ENCODE data around the gene SMPD3.
A peak's percentile ranks its signal among the peaks of the same experiment; 100 is the strongest.

Gene SMPD3

DNA sequence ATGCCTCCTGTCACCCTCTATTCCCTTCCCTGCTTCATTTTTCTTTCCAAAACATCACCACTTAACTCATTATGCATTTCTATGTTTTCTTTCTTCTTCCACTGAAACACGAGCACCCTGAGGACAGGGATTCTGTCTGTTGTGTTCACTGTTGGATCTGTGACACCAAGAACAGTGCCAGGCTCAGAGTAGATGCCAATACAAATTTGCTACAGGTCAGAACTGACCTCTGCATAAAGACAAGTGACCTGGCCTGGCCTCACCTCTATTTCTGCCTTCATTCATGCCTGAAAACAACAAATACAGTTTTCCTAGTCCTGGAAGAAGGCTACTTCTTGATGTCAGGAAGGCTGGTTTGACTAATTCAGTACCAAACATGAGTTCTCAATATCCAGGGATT lies 45.1 kb downstream of the SMPD3 start:
- DNase-seq, result no peak

DNA sequence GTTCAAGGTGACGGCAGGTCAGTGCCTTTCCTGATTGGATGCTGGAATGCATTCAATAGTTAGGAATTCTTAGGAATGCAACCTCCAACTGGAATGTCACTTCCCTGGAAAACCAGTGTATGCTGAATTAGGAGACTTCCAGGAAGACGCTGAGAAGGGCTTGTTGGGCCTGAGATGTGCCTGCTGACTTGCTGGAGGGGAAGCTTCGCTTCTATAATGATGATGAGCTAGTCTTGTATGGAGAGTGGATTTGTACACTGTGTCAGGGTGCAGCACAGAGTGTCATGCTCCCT lies 45.6 kb downstream of the SMPD3 start:
- peak; percentile 29 for DNase-seq

DNA sequence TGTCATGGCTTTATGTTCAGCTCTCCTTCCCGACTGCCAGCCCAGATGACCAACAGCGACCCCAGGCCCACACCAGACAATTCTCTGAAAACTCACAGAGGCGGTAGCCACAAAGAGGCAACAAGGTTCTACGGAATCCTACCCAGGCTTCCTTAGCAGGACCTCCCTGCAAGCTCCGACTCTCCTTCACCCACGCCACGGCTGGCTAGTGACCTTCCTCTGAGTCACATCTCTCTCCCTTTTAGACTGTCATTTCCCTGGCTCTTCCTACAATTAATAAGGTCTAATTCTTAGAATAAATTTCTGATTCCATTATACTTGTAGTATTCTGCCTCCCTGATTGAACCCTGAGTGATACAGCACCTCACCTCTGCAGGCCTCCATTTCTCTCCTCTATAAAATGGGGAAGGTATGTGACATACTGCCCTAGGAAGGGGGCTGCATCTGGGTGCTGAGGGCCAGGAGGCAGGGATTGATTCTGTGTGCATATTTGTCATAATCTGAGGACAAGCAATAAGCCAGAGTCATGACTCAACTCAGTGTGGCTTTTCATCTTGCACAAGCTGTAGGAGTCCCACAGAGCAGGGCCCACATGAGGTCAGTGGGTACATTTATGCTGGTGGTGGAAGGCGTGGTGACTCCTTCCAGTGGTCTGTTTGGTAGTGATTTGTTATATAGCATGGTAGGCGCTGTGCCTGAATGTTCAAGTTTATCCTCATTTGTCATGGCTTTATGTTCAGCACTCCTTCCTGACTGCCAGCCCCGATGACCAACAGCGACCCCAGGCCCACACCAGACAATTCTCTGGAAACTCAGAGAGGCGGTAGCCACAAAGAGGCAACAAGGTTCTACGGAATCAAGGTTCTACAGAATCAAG lies 46.2 kb downstream of the SMPD3 start:
- peak; percentile 80 for DNase-seq

DNA sequence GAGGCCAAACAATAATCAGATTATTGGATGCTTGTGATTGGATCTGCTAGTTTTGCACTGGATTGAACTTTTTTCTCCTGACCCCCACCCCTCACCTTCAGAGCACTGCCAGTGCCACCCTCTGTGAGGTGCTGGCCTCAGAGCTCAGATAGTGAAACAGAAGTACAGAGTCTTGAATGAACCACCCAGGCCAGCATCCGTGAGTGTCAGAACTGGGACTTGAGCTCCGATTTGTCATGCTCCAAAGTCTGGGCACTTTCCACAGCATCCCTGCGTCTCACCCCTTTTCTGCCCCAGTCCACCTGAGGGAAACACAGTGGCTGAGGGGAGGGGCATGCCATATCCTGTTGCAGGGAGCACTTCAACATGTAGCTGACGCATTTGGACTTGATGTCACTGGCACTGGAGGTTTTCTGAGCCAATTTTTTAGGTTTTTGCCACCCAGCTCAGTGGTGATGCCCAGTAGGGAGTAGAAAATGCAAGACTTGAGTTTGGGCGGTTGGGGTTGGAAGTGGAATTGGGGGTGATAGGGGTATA lies 47.3 kb downstream of the SMPD3 start:
- no peak for DNase-seq

DNA sequence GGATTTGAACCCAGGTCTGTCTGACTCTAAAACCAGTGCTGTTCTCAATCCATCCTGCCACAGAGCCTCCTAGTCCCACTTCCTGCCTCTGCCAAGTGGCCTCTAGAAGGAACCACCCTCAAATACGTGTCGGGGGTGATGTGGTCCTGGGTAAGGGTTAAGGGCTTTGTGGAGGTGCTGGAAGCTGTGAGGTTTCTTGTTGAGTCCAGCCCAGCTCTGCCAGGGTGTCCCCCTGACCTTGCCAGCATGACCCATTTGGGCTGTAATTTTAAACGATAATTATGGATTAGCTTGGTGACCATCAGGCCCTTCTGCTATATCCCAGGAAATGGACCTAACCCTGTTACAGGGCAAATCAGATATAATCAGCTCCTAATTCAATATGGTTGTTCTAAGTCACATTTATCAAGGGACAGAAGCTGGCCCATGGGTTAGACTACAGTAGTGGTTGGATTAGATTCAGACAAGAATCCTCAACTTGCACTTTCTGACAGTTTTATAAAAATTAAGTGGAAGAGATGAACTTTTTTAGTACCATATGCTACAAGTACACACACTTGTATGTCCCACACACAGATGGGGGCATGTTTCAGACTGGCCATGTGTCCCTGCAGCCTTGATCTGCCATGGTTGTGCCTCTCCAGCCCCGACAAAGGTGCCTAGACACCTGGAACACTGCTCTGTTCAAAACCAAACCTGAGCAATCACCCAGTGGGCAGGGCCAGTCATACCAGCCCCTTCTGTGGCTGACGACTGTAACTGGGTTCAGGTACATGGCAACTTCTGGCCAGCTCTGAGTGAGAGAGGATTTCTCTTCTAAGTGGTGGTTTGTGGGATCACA lies 48.0 kb downstream of the SMPD3 start:
- DNase-seq, result no peak

DNA sequence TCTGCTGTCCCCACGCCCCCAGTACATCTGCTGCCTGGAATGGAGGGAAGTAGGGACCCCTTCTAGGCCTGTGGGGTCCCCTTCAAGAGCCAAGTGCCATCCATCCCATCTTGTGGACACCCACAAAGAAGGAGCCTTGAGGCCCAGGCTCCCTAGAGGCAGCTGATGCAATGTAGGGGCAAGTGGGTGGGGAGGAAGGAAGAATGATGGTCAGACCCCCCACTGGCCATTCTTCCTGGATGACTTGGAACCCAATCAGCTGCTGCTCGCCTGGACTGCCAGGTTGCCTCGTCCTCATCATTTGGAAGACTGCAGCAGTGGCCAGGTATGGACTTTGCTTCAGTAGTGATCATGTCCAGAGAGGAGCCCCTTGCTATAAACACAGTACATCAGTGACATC lies 48.9 kb downstream of the SMPD3 start:
- DNase-seq, result peak; percentile 42

DNA sequence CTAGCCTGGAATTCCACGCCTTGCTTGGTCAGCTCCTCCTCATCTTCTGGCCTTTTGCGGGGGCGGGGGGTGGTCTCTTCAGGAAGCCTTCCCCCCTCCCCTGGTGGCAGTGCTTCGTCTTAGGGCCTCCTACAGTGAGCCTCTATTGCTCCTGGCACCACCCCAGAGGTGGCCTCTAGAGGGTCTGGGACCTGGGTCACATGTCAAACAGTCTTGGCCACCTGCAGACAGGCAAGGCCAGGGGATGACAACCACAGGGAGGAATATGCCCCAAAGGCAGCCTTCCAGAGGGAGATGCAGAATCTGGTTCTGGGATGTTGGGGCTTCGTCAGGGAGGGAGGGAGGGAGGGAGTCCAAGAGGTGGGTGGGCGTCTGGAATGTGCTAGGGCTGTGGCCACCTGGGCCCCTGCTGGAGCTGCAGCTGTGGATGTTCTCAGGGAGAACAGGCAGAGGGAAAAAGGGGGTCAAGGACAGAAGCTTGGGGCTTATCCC lies 50.6 kb downstream of the SMPD3 start:
- no peak for DNase-seq

DNA sequence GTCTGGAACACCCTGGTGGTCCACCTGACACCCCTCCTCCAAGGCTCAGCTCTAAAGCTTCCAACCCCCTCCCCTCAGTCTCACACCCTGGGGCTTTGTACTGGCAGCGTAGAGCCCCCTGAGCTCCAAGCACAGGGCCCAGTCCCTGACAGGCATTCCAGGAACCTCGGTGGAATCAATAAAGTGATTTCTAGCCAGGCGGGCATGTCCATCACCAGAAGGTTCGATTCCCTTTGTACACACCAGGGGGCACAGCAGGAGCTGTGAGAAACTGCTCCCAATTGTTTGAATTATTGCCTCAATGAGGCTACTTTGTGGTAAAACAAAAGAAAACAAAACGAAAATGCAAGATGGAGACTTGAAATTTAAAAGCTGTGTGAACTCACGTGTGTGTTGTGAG lies 51.8 kb downstream of the SMPD3 start:
- peak; percentile 57 for DNase-seq

DNA sequence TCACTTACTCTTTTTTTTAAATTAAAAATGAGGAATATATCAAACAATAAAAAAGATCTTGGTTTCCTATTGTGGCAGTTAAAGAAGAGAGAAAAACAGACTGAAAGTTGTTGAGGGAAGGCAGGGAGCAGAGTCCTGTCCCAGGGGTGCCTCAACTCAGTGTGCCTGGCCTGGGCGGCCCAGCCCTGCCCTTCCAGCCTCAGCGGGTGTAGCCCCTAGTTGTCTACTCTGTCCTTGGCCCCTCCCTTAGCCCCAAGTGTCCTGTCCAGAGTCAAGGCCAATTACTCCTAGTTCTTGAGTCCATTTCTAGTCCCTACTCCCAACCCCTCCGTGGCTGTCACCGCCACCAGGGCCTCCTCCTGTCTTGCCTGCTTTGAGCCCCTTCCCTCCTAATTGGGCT lies 52.5 kb downstream of the SMPD3 start:
- no peak for DNase-seq

DNA sequence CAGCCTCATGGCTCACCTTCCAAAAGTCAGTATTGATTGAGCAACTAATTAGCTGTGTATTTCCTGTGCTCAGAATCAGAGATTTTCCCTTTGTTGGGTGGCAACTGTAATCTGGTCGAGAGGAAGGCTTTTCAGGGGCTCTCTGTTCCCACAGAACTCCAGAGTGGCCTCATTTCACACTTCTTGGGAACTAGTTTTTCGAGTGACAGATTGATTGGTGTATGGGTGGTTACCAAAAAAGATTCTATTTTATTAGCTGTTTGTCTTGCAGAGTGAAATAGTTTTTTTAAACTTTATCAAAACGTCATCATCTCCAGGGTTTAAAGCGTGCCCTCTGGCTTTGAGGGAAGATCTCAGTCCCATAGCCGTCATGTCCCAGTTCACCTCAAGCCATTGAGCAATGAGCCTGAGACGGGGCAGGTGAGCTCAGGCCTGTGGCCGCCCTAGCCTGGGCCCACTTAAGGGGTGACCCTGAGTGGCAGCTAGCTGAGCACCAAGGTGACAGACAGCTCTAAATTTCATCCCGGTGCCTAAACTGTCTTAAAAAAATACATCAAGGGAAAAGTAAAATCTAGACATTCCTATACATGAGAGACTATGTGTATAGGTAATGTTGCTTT lies 53.0 kb downstream of the SMPD3 start:
- DNase-seq, result no peak

DNA sequence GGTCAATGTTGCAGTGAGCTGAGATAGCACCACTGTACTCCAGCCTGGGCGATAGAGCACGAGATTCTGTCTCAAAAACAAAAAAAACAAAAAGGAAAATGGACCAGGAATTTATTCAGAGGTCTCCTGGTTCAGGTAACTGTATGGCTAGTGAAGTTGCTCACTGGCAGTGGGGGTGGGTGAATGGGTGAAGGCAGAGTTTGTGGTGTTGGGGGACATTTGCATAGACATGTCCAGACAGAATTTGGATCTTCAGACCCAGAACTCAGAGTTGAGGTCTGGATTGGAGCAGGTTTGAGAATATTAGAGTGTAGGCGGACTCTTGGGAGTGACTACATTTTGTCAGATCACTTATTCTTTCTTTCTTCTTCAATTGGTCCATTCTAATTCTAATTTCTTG lies 55.0 kb downstream of the SMPD3 start:
- no peak for DNase-seq

DNA sequence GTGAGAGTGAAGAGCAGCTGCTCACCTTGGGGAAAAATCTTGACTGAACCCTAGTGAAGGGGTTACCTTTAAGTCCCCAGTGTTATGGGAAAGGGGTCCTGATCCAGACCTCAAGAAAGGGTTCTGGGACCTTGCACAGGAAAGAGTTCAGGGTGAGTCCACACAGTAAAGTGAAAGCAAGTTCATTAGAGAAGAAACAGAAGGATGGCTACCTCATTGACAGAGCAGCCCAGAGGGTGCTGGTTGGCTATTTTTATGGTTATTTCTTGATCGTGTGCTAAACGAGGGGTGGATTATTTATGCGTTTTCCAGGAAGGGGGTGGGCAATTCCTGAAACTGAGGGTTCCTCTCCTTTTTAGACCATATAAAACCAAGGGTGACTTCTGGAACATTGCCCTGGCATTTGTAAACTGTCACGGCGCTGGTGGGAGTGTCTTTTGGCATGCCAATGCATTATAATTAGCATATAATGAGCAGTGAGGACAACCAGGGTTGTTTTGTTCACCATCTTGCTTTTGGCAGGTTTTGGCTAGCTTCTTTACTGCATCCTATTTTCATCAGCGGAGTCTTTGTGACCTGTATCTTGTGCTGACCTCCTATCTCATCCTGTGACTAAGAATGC lies 58.4 kb downstream of the SMPD3 start:
- DNase-seq, result no peak

DNA sequence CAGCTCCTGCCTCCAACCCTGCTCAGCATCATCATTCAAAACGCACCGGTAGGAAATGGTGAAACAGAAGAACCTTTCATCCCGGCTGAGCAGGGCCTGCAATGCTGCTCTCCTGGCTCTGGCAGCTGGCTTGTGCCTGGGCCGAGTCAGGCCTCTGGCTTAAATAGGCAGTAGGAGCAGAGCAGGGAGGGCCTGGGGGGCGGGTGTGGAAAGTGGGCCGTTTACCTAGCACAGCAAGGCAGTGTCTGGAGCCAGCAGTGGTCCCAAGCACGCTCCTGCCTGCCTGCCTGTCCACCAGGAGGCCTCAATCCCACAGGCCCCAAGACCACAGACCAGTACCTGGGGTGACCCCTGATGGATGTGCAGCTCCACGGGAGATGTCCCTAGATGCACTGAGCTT lies 59.3 kb downstream of the SMPD3 start:
- DNase-seq, result no peak

DNA sequence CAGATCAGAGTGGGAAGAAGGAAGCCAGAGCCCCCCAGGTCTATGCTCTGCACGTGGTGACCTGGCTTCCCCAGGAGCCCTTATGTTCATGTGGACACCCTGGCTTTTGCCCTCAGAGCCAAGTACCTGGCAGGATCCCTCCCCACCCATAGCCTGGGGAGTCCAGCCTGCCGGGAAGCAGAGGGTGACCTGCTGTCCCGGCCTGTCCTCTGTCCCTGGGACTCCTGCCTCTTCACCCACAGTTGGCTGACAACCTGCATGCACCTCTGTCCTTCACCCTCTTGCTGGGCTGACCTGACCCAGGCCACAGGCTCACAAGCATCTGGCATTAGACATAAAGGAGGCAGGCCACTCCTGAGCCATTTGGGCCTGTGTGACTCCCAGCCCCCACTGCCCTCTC lies 60.2 kb downstream of the SMPD3 start:
- no peak for DNase-seq

DNA sequence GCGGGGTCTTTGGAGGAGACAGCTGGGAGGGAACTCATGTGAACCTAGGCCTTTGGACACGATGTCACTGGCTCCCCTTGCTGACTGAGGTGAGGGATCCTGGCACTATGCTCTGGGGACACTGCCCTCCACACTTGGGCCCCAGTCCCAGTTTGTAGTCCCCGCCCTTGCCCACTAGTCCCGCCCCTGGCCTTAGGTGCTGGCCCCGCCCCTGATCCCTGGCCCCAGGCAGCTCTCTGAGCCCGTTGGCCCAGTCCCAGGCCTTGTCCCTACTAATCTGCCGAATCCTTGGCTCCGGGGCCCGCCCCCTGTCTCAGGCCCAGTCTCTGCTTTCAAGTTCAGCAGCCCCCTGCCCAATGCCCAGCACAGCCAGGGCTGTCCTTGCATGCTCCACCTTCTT lies 61.0 kb downstream of the SMPD3 start:
- no peak for DNase-seq

DNA sequence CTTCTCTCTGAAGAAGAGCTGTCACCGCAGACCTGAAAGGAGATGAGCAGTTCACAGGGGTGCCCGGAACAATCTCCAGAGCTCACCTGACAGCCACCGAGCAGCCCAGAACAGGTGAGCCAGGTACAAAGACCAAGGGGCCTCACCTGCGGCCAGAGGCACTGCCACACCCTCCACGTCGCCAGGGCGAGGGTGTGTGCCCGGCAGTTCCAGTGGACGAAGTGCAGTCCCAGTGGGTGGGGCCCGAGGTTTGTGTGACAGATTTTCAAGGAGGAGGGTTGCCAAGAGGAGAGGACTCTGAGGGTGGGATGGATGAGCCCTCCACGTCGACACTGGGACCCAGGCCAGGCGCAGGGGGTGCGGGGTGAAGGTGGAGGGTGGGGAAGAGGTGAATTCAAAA lies 61.7 kb downstream of the SMPD3 start:
- no peak for DNase-seq

DNA sequence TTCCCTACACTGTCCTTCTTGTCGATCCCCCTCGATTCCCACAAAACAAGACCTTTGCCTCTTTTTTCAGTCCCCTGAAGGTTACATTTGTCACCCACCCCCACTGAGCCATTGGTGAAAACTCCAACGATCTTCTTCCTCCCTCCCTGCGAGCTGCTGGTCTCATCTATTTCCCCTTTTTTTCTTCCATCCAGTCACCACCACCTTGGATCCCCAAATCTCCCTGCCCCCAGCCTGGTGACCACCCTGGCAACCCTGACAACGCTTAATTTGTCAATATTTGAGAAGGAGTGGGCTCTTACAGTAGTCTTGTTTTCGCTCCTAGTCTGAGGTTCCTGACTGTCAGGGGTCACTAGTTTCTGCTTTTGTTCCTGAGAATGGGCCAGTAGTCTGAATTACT lies 62.9 kb downstream of the SMPD3 start:
- DNase-seq, result no peak

DNA sequence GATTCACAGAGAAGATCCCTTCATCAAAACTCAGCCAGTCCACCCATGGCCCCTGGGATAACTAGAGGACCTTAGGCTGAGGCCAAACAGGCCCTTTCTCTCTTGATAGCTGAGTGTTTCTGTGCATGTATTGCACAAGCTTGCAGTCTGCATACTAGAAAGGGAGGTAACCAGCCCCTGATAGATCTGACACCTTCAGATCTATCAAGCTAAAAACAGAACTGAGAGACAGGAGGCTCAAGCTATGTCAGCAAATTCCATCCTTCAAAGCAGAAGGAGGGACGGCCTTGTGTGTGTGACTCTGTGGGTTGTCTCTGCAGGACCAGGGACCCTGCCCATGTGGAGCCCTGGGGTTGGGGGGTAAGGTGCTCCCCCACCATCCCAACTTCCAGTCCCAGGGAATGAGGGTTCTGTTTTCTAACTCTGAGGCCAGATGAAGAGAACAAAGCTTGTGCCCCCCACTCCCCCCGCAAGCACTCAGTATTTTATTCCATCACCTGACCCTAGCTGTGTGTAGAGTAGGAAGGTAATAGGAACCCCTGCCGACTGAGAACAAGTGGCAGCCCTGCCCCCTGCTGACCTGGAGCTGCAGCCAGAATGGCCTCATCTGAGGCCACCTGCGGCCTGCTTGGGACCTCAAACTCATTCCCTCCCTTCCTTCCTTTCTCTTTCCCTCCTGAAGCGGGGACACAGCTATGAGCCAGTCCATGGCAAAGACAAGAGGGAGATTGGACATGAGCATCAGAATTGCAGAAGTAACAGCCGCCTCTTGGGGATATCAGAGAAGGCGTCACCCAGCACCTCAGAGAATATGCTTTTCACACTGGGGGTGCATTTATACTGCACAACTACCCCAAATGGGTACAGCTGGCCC lies 63.8 kb downstream of the SMPD3 start:
- no peak for DNase-seq

DNA sequence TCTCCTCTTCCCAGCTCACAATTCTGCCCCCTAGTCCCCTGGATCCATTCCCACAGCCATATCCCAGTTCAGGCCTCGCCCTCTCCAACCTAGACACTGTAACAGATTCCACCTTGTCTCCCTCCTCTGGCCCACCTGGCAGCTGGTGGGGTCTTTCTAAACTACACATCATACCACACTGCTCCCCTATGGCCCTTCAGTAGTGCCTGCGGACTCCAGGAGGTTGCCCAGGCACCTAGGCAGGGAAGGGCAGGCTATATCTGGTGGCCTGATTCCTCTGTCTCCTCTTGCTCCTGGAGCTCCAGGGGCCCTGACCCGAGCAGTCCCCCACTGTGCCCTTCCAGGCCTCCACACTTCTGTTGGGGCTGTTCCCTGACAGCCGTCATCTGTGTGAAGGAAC lies 64.5 kb downstream of the SMPD3 start:
- no peak for DNase-seq

DNA sequence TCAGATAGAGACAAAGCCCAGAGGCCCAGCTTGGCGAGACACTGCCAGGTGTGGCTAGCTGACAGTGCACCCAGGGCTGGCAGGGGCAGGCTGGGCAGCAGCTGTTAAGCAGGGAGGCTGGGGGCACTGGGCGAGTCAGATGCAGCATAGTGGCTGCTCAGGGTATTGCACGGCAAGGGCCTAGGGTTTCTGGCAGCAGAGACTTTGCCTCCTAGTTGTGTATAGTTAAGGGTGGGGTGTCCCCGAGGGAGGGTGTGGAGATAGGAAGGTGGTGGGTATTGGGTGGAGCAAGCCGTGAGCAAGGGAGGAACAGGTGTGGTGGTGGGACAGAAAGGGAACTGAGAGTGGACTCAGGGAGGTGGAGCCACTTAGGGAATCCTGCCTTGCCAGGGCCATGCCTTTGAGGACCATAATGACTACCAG lies 66.0 kb downstream of the SMPD3 start:
- no peak for DNase-seq

DNA sequence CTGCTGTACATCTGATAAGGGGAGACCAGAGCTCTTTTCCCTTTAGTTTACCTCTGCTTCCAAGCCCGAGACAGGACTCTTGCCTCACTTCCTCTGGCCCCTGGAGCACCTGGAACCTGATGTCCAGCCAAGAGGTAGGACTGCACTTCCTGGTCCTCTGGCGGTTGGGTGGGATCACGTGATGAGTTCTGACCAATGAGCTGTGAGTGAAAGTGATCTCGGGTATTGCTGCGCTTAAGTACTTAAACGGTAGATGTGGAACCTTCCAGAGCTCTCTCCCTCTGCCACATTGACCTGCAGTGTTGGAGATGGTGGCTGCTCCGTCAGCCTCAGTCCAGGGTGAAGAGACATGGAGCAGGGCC lies 67.0 kb downstream of the SMPD3 start:
- DNase-seq, result no peak
